HepG2 (cell line): Measurements from ENCODE around the gene SLC1A2. TPM values are rescaled to one million over a fixed set of nuclear protein-coding genes. Genes with fewer than 3 reads are reported as not detected.

ENCODE experiments used
- ATAC-seq: fragments of 200-7000 bp; cut with Tn5 transposase; 3 replicates; pipeline ENCODE4 v1.9.1; 2020; ENCODE audit warnings: mild to moderate bottlenecking, moderate library complexity
- BruUV-seq: library from RNA; stranded (reverse); fragments of 400-500 nt; replicated peaks from 2 replicates; lab custom pipeline; 2021; lab: Mats Ljungman, UMichigan
- CTCF ChIA-PET: fragments of 300-600 bp; formaldehyde crosslinking; extraction: SDS; loops from one replicate; lab custom pipeline; 2021; ENCODE audit warnings: low total read pairs, inconsistent platforms, low intra/inter-chr PET ratio; lab: Yijun Ruan, JAX
- POLR2A ChIA-PET: fragments of 350-600 bp; sonication (Branson Sonifier 250); formaldehyde crosslinking; loops from one replicate; lab custom pipeline; 2020; ENCODE audit warnings: antibody characterized with exemption, inconsistent platforms; lab: Yijun Ruan, JAX
- DNase-seq: peaks from one replicate; pipeline ENCODE4 v3.0.0-alpha.2; 2015; ENCODE audit warnings: low spot score
- FAIRE-seq: peaks from 3 replicates; lab custom pipeline; 2011; peaks lifted over from hg19 to GRCh38; lab: Jason Lieb, UNC
- H2AFZ ChIP-seq: one replicate; pipeline ENCODE4 v1.6.1; 2011; ENCODE audit warnings: low read length, inconsistent platforms
- H3K27ac ChIP-seq: fragments of 300-600 bp; 3 replicates; pipeline ENCODE4 v1.8.0; 2011; ENCODE audit warnings: mixed run types, mild to moderate bottlenecking, mixed read lengths, low read length, inconsistent platforms; ENCODE audit not compliant: insufficient read depth; ENCODE audit errors: extremely low read length
- H3K27me3 ChIP-seq, 2 experiments: fragments of 200-600 bp in 1 of 2; 2 replicates in 1 of 2; 3 replicates in 1 of 2; pipeline versions ENCODE4 v1.6.0 to v1.8.0; 2011; ENCODE audit warnings: low read length in 2 of 2, mild to moderate bottlenecking in 2 of 2, moderate library complexity in 2 of 2, inconsistent platforms in 1 of 2; ENCODE audit not compliant: insufficient read depth in 2 of 2, control insufficient read depth in 1 of 2
- H3K36me3 ChIP-seq, 2 experiments: fragments of 200-600 bp in 1 of 2; replicated peaks in 1 of 2; 2 replicates in 1 of 2; 3 replicates in 1 of 2; pipeline versions ENCODE4 v1.5.1 to v1.8.0; 2011; ENCODE audit warnings: low read length in 2 of 2, inconsistent platforms in 1 of 2; ENCODE audit not compliant: insufficient read depth in 2 of 2, control insufficient read depth in 1 of 2
- H3K4me1 ChIP-seq: 2 replicates; pipeline ENCODE4 v1.5.1; 2012; ENCODE audit warnings: low read length, inconsistent platforms; ENCODE audit not compliant: insufficient read depth
- H3K4me2 ChIP-seq: 2 replicates; pipeline ENCODE4 v1.6.0; 2011; ENCODE audit warnings: low read depth, low read length, inconsistent platforms
- H3K4me3 ChIP-seq, 3 experiments: fragments of 200-600 bp in 1 of 3; sonication (generic), shearing (Covaris generic) in 1 of 3; replicated peaks in 1 of 3; 2 replicates each; pipeline ENCODE4 v1.5.1; 2011 to 2016; ENCODE audit warnings: low read length in 3 of 3, inconsistent platforms in 2 of 3, low read depth in 2 of 3, mild to moderate bottlenecking in 2 of 3, control low read depth in 1 of 3, mixed read lengths in 1 of 3; ENCODE audit not compliant: insufficient read depth in 1 of 3
- H3K79me2 ChIP-seq: one replicate; pipeline ENCODE4 v1.6.1; 2011; ENCODE audit warnings: low read length, inconsistent platforms; ENCODE audit not compliant: insufficient read depth
- H3K9ac ChIP-seq: 2 replicates; pipeline ENCODE4 v1.6.0; 2011; ENCODE audit warnings: mild to moderate bottlenecking, low read depth, low read length, inconsistent platforms; ENCODE audit not compliant: insufficient read depth
- H3K9me3 ChIP-seq: 2 replicates; pipeline ENCODE4 v1.5.1; 2012; ENCODE audit warnings: mild to moderate bottlenecking, low read length
- H4K20me1 ChIP-seq: 2 replicates; pipeline ENCODE4 v1.6.0; 2011; ENCODE audit warnings: inconsistent platforms, mild to moderate bottlenecking, low read length, moderate library complexity; ENCODE audit not compliant: insufficient read depth
- AKAP8 ChIP-seq: sonication (generic); formaldehyde crosslinking; IDR thresholded peaks from 2 replicates; pipeline ENCODE4 v1.5.1; 2020; ENCODE audit warnings: mild to moderate bottlenecking, missing genetic modification reagents
- GATAD2A ChIP-seq: IDR thresholded peaks from 2 replicates; pipeline ENCODE4 v1.6.1; 2016
- GMEB2 ChIP-seq: IDR thresholded peaks from 2 replicates; pipeline ENCODE4 v1.6.1; 2016; ENCODE audit warnings: missing biosample characterization, missing genetic modification reagents, low read depth
- MED1 ChIP-seq: sonication (generic); formaldehyde crosslinking; IDR thresholded peaks from 2 replicates; pipeline ENCODE4 v1.4.0; 2020; ENCODE audit warnings: missing genetic modification reagents
- NR1H2 ChIP-seq: sonication (generic); formaldehyde crosslinking; IDR thresholded peaks from 2 replicates; pipeline ENCODE4 v1.8.1; 2022; ENCODE audit warnings: low read depth, missing genetic modification reagents, borderline replicate concordance
- RAD21 ChIP-seq: fragments of 450-650 bp; formaldehyde crosslinking; IDR thresholded peaks from 2 replicates; pipeline ENCODE4 v1.5.0; 2020; ENCODE audit warnings: mild to moderate bottlenecking
- SMAD1 ChIP-seq: sonication (generic); formaldehyde crosslinking; IDR thresholded peaks from 2 replicates; pipeline ENCODE4 v1.4.0; 2020; ENCODE audit warnings: missing genetic modification reagents, low read depth, mild to moderate bottlenecking, borderline replicate concordance
- SP2 ChIP-seq: sonication (generic); formaldehyde crosslinking; IDR thresholded peaks from 2 replicates; pipeline ENCODE4 v1.5.1; 2020; ENCODE audit warnings: mild to moderate bottlenecking, missing genetic modification reagents
- ZFP62 ChIP-seq: sonication (generic); formaldehyde crosslinking; IDR thresholded peaks from 2 replicates; pipeline ENCODE4 v1.4.0; 2020; ENCODE audit warnings: missing genetic modification reagents
- ZNF180 ChIP-seq: sonication (generic); formaldehyde crosslinking; IDR thresholded peaks from 2 replicates; pipeline ENCODE4 v1.4.0; 2020; ENCODE audit warnings: low read depth, missing genetic modification reagents, borderline replicate concordance
- ZNF292 ChIP-seq: sonication (generic); formaldehyde crosslinking; IDR thresholded peaks from 2 replicates; pipeline ENCODE4 v1.8.1; 2022; ENCODE audit warnings: mild to moderate bottlenecking, low read depth, missing genetic modification reagents, borderline replicate concordance
- ZNF432 ChIP-seq: sonication (generic); formaldehyde crosslinking; IDR thresholded peaks from 2 replicates; pipeline ENCODE4 v1.5.0; 2020; ENCODE audit warnings: missing genetic modification reagents, mild to moderate bottlenecking, borderline replicate concordance
- ZNF572 ChIP-seq: sonication (generic); formaldehyde crosslinking; IDR thresholded peaks from 2 replicates; pipeline ENCODE4 v1.5.1; 2020; ENCODE audit warnings: mild to moderate bottlenecking, missing genetic modification reagents
- ZNF776 ChIP-seq: sonication (generic); formaldehyde crosslinking; IDR thresholded peaks from 2 replicates; pipeline ENCODE4 v1.4.0; 2020; ENCODE audit warnings: mild to moderate bottlenecking, missing genetic modification reagents
- ZXDC ChIP-seq: sonication (generic); formaldehyde crosslinking; IDR thresholded peaks from 2 replicates; pipeline ENCODE4 v1.5.0; 2020; ENCODE audit warnings: mild to moderate bottlenecking, missing genetic modification reagents
- ZZZ3 ChIP-seq: sonication (generic); formaldehyde crosslinking; IDR thresholded peaks from 2 replicates; pipeline ENCODE4 v1.4.0; 2020; ENCODE audit warnings: missing genetic modification reagents, mild to moderate bottlenecking, borderline replicate concordance
- WGBS: methylation state at CpG from one replicate; pipeline ENCODE4 v1.1.6; 2017; ENCODE audit warnings: low lambda C conversion rate; 5-methylcytosine and 5-hydroxymethylcytosine counted together
- in situ Hi-C: cut with HindIII; loops from 2 replicates; pipeline ENCODE4 v1.10.0; 2017; ENCODE audit warnings: low pct_unique_long_range_greater_than_20kb; ENCODE audit not compliant: extremely low pct_ligation_motif_present
- intact Hi-C: fragments of 100-400 bp; cut with micrococcal nuclease; formaldehyde crosslinking; loops from one replicate; pipeline ENCODE4 v1.10.0; 2022; ENCODE audit not compliant: unreplicated experiment
- polyA plus RNA-seq, 8 experiments: library from polyadenylated mRNA; depleted of rRNA in 3 of 8; stranded (reverse) in 7 of 8; unstranded in 1 of 8; fragments of >200 nt; fragmentation: Illumina TruSeq in 4 of 8; extraction: Trizol in 4 of 8; gene quantifications; 2 replicates each; pipeline versions ENCODE4 v1.2.1 to v1.2.3, GENCODE V29; 2011 to 2016; ENCODE audit warnings: low read depth in 4 of 8, missing spikeins in 1 of 8, mixed read lengths in 1 of 8; ENCODE audit not compliant: insufficient read depth in 1 of 8
- total RNA-seq, 5 experiments: library from RNA; depleted of rRNA; stranded (reverse); fragments of >200 nt; fragmentation: Illumina TruSeq; extraction: Trizol; gene quantifications; 2 replicates each; pipeline ENCODE4 v1.2.3, GENCODE V29; 2016; ENCODE audit warnings: low read depth in 1 of 5

The SLC1A2 gene
- total and polyA plus RNA-seq, 2 of the 13 experiments (the other 11 are each of a cell fraction or from before 2014, with no cell fraction given): 23.2 to 43.2 TPM

- in situ Hi-C loops: no loop called here
- H3K27me3 ChIP-seq: no peaks in the 10 kb centered on the region
- no peak overlapping the region for H3K4me2 ChIP-seq
- POLR2A ChIA-PET: no interaction called here
- intact Hi-C loops: no loop called here
- BruUV-seq: no TSS peak
- H3K4me1 ChIP-seq: no peaks in the 10 kb centered on the region
- peaks cover 0 to 5% of the 10 kb centered on the region in 2 experiments; a peak in 2 of 5 replicates for H3K36me3 ChIP-seq
- no peak overlapping the region for H2AFZ ChIP-seq
- no peak overlapping the region for H3K4me3 ChIP-seq
- DNase-seq (no peak), FAIRE-seq (no peak), ATAC-seq (no peak)
- no peaks in the 10 kb centered on the region for H3K9me3 ChIP-seq
- no peak overlapping the region for H3K9ac ChIP-seq
- no peaks in the 10 kb centered on the region for H3K79me2 ChIP-seq
- no peak for TF ChIP-seq ZNF572 (CRISPR knock-in tag)
- TF ChIP-seq ZNF180 (CRISPR knock-in tag): no peak
- no peak for TF ChIP-seq ZNF292 (CRISPR knock-in tag)
- TF ChIP-seq ZZZ3 (CRISPR knock-in tag): no peak
- TF ChIP-seq ZNF776 (CRISPR knock-in tag): no peak
- TF ChIP-seq GMEB2 (CRISPR knock-in tag): no peak
- no peak for TF ChIP-seq ZFP62
- no peaks in the 10 kb centered on the region for H4K20me1 ChIP-seq
- H3K27ac ChIP-seq: no peak overlapping the region
- CTCF ChIA-PET: no interaction called here
- WGBS: 100% methylated on average over 3 of the region's 3 CpGs
Observed at GRCh38 chr11:35262056-35262455, 157.3 kb downstream of the SLC1A2 start.

GRCh38 chr11:35261197-35261596 lies 158.2 kb downstream of the SLC1A2 start:
- Histone ChIP-seq H4K20me1 (no peaks in the 10 kb centered on the region), H3K36me3 (peaks cover 0 to 5% of the 10 kb centered on the region in 2 experiments; a peak in 2 of 5 replicates), H3K4me2 (no peak overlapping the region), H3K9ac (no peak overlapping the region), H3K27me3 (no peaks in the 10 kb centered on the region), H3K27ac (no peak overlapping the region), H2AFZ (no peak overlapping the region), H3K4me3 (no peak overlapping the region), H3K9me3 (no peaks in the 10 kb centered on the region), H3K4me1 (no peaks in the 10 kb centered on the region), H3K79me2 (no peaks in the 10 kb centered on the region)
- CTCF ChIA-PET: no interaction called here
- 100% methylated on average over 1 of the region's 1 CpG for WGBS
- POLR2A ChIA-PET: no interaction called here
- no TSS peak for BruUV-seq
- in situ Hi-C loops (no loop called here), intact Hi-C loops (loop anchor here (2.0 kb wide), 1 partner anchor 34 kb away; no protein-coding TSS in a partner anchor)
- FAIRE-seq (no peak), ATAC-seq (no peak), DNase-seq (no peak)
- TF ChIP-seq MED1 (no peak), NR1H2 (no peak), SMAD1 (CRISPR knock-in tag) (no peak), ZNF432 (CRISPR knock-in tag) (no peak), AKAP8 (CRISPR knock-in tag) (no peak), SP2 (no peak), GATAD2A (CRISPR knock-in tag) (no peak), ZXDC (no peak), RAD21 (CRISPR knock-in tag) (no peak)
